NCI-H226 (cell line): ENCODE results near the gene GMPR.
A peak's percentile ranks its signal among the peaks of the same experiment; 100 is the strongest.
"Not testable (repeated sequence)": the region's sequence is repeated elsewhere in the genome, so short reads cannot be mapped to it uniquely, and the experiment has no call there.

Experiments
- DNase-seq: peaks from one replicate; pipeline ENCODE4 v3.0.0-alpha.2; 2015

The GMPR gene

GRCh38 chr6:16226117-16227047, 12.0 kb upstream of the GMPR start:
- not testable (repeated sequence) for DNase-seq

- DNase-seq, result no peak
Observed at GRCh38 chr6:16227048-16227562, 11.3 kb upstream of the GMPR start.

DNA sequence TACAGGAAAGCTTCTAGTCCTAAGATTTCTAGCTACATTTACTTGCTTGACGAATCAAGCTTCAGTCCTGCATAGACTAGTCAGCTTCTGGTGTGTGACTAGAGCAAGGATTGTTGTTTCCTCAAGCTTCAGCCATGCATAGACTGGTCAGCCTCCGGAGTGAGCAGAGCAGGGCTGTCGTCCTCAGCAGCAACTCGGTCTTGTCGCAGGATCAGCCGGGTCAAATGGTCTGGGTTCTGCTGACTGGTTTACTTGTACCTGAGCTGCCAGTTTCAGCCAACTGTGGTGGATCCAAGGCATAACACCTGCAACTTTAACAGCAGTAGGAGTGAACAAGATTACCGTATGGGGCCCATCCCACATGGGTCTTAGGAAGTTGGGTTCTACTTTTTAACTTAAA, 10.8 kb upstream of the GMPR start:
- DNase-seq, result no peak

DNA sequence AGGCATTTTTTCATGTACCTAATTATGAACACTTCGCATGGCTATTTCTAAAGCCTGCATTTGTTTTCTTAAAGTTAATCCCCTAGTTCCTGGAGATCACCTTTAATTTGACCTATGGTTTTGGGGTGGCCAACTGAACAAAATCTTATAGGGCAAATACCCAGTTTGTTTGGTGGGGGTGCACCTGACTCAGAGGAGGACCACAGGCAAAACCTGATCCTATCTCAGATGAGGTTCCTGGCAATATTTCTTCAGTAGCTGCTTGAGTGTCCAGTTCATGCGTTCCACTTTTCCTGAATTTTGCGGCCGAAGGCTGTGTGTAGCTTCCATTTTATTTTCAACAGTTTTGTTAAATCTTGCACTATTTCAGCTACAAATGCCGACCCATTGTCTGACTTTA, 10.3 kb upstream of the GMPR start:
- no peak for DNase-seq

GRCh38 chr6:16228709-16229665, 9.4 kb upstream of the GMPR start:
- DNase-seq, result no peak

DNA sequence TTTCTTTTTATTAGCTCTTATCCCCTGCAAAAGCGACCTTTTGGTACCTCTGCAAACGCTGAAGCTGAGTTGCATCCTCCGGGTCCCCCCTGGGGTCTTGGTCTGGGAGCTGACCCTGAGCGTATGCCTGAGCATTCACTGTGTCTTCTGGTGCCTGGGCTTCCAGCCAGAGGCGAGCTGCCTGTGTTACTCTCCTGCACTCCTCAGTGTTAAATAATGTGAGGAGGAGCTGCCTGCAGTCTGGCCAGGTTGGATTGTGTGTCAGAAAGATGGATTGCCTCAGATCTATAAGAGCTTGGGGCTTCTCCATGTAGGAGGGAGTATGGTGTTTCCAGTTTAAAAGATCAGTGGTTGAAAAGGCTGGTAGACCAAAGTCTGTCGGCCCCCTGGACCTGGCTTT, 8.7 kb upstream of the GMPR start:
- DNase-seq, result peak; percentile 59

DNA sequence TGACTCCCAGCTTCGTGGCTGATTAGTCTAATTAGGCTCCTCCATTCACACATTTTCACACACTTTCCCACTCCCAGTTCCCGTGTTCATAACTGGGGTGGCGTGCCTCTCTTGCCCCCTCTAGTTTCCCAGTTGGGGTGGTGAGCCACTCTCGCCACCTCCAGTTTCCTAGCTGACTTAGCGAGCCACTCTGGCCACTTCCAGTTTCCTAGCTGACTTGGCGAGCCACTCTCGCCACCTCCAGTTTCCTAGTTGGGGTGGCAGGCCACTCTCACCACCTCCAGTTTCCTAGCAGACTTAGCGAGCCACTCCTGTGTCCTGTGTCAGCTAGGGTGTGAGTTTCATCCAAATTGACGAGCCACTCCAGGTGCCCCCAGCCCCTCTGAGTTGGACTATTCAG, 7.4 kb upstream of the GMPR start:
- DNase-seq, result no peak

- DNase-seq, result no peak
Observed at GRCh38 chr6:16232086-16232485, 6.3 kb upstream of the GMPR start.

GRCh38 chr6:16236009-16236501, 2.3 kb upstream of the GMPR start:
- no peak for DNase-seq

DNA sequence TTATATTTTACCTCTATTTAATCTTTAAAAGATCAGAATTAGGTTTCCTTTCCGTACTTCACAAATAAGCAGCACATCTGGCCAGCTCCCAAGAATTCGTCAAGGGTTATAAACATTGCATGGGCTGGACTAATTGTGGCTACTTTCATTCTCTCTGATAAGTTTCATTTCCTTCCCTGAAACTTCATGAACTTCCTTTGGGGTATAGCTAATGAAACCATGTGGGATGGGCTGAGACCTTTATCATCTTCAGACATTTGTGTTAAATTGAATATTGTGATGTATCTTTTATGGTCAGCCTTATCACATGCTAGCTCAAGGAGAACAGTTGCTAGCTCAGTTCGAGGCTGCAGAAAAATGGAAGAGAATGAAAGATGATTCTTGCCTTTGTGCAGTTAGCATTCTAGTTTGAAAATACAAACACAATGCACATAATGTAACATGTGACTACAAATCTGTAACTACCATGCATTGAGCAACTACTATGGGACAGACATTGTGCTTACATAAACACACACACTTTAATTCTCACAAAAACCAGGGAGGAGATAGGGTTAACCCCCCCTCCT, 1.7 kb upstream of the GMPR start:
- no peak for DNase-seq

DNA sequence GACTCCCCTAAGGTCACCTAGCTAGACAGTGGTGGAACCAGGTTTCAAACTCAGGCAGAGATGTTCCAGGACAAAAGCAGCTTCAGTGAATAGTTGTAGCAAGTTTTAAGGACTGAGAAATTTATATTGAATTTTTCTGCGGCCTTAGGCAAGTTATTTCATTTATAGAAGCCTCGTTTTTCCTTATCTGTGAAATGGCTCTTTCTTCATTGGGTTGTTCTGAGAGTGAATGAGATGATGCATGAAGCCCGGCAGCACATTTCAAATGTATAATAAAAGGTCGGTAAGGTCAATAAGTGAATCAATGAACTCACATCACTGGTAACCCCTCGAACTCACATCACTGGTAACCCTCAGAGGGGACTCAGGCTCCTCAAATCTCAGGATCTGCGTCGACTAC, 1.1 kb upstream of the GMPR start:
- no peak for DNase-seq

GRCh38 chr6:16238963-16239797, 793 bp downstream of the GMPR start:
- DNase-seq, result no peak

DNA sequence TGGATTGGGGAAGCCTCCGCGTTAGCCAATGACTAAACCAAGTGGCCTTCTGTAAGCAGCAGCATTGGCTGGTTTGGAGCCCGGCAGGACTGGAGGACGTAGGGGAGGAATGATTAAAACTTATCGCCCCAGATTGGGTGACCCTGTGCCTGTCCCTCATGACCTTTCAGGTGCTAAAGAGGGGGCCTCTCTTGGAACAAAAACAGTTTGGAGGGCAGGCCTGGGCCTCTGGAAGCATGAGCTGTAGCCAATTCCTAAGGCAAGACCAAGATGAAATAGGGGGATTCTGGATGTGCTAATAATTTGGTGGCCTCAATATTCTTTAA, 1.4 kb downstream of the GMPR start:
- peak; percentile 35 for DNase-seq

DNA sequence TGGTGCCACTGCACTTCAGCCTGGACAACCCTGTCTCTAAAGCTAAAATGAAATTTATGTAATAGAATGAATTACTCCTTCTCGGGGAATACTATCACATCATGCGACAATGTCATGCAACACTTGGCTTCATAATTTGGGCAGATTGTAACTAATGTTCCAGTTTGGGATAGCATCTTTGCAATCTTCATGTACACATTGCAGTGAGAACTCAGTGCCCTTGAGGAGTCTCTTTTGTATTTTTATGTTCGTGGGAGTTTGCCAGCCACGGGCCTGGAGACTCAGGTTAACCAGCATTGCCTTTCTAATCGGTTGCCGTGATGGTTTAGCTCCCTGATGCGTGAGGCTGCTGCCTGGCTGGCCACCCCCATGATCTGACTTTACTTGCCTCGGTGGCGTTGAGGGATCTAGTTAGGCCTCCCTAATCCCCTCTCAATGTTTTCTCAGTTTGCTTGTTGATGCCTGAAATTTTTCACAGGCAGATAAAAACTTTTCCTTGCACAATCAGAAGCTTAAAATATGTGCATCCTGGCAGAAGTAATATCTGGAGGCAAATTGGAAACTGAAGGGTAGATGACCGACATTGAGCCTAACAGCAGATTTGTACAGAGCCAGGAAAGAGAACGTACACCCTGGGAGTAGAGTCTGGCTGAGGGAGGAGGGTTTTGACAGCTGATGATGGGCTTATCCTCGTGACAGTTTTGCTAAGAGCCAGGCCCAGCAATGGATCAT, 2.4 kb downstream of the GMPR start:
- DNase-seq, result no peak

- DNase-seq, result no peak
Observed at GRCh38 chr6:16241321-16241689, 2.9 kb downstream of the GMPR start.

- no peak for DNase-seq
Observed at GRCh38 chr6:16243055-16243454, 4.7 kb downstream of the GMPR start.

DNA sequence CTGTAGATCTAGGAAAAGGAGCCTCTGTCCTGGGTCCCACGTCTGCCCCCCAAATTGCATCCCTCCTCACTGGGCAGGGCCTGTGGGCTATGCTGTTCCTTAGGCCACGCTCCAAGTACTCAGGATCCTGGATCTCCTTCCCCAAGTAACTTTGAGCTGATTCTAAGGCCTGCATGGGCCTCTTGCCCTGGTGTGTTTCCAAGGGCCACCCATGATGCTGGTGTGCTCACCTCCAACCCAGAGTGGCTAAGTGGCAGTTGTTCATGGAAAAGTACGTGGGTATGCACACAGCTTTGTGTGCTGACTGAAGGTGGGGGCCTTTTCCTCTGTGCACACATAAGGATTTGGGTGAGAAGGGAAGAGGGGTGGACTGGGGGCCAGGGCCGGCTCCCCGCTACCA, 5.3 kb downstream of the GMPR start:
- no peak for DNase-seq

DNA sequence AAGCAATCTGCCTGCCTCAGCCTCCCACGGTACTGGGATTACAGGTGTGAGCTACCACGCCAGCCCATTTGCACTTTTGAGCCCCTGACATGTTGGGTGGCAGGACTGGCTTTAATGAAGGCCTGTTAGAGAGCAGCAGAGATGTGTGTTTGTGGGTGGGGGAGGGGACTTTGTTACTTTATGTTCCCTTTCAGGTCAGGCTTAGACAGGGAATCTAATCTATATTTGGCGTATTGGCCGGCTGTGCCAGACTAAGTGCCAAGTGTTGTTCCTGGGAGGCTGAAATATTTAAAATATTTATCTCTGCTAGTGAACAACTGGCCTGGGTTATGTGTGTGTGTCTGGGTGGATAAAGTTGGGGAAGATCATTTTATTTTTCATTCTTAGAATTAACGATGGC, 6.1 kb downstream of the GMPR start:
- DNase-seq, result no peak

GRCh38 chr6:16244869-16245451, 6.6 kb downstream of the GMPR start:
- DNase-seq, result no peak

GRCh38 chr6:16248271-16248853, 10.0 kb downstream of the GMPR start:
- no peak for DNase-seq

GRCh38 chr6:16249971-16250370, 11.6 kb downstream of the GMPR start:
- no peak for DNase-seq
